T-cell (primary cell): ENCODE measurements around the gene ATP2B1. TPM values are rescaled to one million over a fixed set of nuclear protein-coding genes. Genes with fewer than 3 reads are reported as not detected.
"Not testable (repeated sequence)": the region's sequence is repeated elsewhere in the genome, so short reads cannot be mapped to it uniquely, and the experiment has no call there.

Experiments used
- ATAC-seq, 4 experiments: fragments of 200-7000 bp in 3 of 4; fragments of 150-1000 bp in 1 of 4; cut with Tn5 transposase; replicated peaks in 1 of 4; 1 replicate in 3 of 4; 2 replicates in 1 of 4; pipeline ENCODE4 v1.10.0; 2021; ENCODE audit warnings: moderate library complexity in 3 of 4, mild to moderate bottlenecking in 2 of 4, moderate number of reproducible peaks in 1 of 4
- CTCF ChIA-PET, 2 donors: fragments of 300-600 bp; sonication (Branson Sonifier 250); formaldehyde crosslinking; loops; one replicate each; lab custom pipeline; 2022; ENCODE audit warnings: antibody characterized with exemption in 2 of 2; lab: Charles Lee
- POLR2A ChIA-PET, 2 donors: fragments of 300-600 bp; sonication (Branson Sonifier 250); formaldehyde crosslinking; loops; one replicate each; lab custom pipeline; 2022; ENCODE audit warnings: antibody characterized with exemption in 2 of 2; lab: Charles Lee
- DNase-seq, 35 experiments: peaks; one replicate each; pipeline versions ENCODE4 v3.0.0 to v3.0.0-alpha.2; 2013 to 2023
- H3K27ac ChIP-seq: one replicate; pipeline ENCODE4 v1.5.1; 2013; ENCODE audit warnings: low read length
- H3K27me3 ChIP-seq, 2 experiments: replicated peaks in 1 of 2; 1 replicate in 1 of 2; 2 replicates in 1 of 2; pipeline versions ENCODE4 v1.6.1 to v1.7.0; 2013; ENCODE audit warnings: low read length in 1 of 2, mixed read lengths in 1 of 2; ENCODE audit not compliant: control insufficient read depth in 2 of 2, insufficient read depth in 2 of 2; ENCODE audit errors: extremely low read depth in 1 of 2
- H3K36me3 ChIP-seq, 2 donors: 1 replicate in 1 of 2; 2 replicates in 1 of 2; pipeline versions ENCODE4 v1.6.1 to v1.7.0; 2013; ENCODE audit warnings: low read length in 1 of 2; ENCODE audit not compliant: control insufficient read depth in 2 of 2, insufficient read depth in 1 of 2; ENCODE audit errors: extremely low read depth in 1 of 2
- H3K4me1 ChIP-seq, 2 experiments: 1 replicate in 1 of 2; 2 replicates in 1 of 2; pipeline versions ENCODE4 v1.6.1 to v1.7.0; 2013; ENCODE audit warnings: low read length in 2 of 2, mixed read lengths in 1 of 2; ENCODE audit not compliant: insufficient read depth in 2 of 2, control insufficient read depth in 1 of 2; ENCODE audit errors: extremely low read depth in 1 of 2
- H3K4me3 ChIP-seq, 2 donors: 1 replicate in 1 of 2; 2 replicates in 1 of 2; pipeline versions ENCODE4 v1.5.1 to v1.7.0; 2013; ENCODE audit warnings: mild to moderate bottlenecking in 2 of 2, low read length in 1 of 2, moderate library complexity in 1 of 2; ENCODE audit not compliant: control insufficient read depth in 1 of 2; ENCODE audit errors: extremely low read depth in 1 of 2
- H3K9me3 ChIP-seq: 2 replicates; pipeline ENCODE4 v1.7.0; 2013
- H3K27ac Mint-ChIP-seq, 2 donors: one replicate each; pipeline ENCODE4 v1.8.0; 2020 to 2021; ENCODE audit warnings: mild to moderate bottlenecking in 2 of 2, mixed read lengths in 2 of 2
- H3K27me3 Mint-ChIP-seq, 2 donors: one replicate each; pipeline ENCODE4 v1.8.0; 2021 to 2022; ENCODE audit warnings: mixed read lengths in 2 of 2
- H3K36me3 Mint-ChIP-seq: one replicate; pipeline ENCODE4 v1.8.0; 2021; ENCODE audit warnings: mixed read lengths
- H3K4me1 Mint-ChIP-seq, 3 donors: one replicate each; pipeline ENCODE4 v1.8.0; 2020 to 2022; ENCODE audit warnings: mixed read lengths in 3 of 3, mild to moderate bottlenecking in 1 of 3
- H3K4me3 Mint-ChIP-seq, 3 donors: one replicate each; pipeline ENCODE4 v1.8.0; 2020 to 2022; ENCODE audit warnings: mild to moderate bottlenecking in 3 of 3, mixed read lengths in 3 of 3, moderate library complexity in 3 of 3
- H3K9me3 Mint-ChIP-seq, 3 donors: one replicate each; pipeline ENCODE4 v1.8.0; 2020 to 2022; ENCODE audit warnings: mixed read lengths in 3 of 3
- WGBS: methylation state at CpG from one replicate; pipeline ENCODE4 v1.1.5; 2013; ENCODE audit warnings: missing lambda C conversion rate; ENCODE audit not compliant: insufficient coverage; 5-methylcytosine and 5-hydroxymethylcytosine counted together
- total RNA-seq, 35 experiments: library from RNA in 6 of 35; stranded (reverse) in 6 of 35; fragments of 120-200 nt in 1 of 35; gene quantifications; one replicate each; pipeline versions ENCODE4 v1.2.1 to v1.2.4 and lab custom pipeline; 2013 to 2026

Gene ATP2B1
- total RNA-seq = 100 to 1,000 TPM in 1 of 5 donors, 10 to 100 TPM in 4; 38.3 to 104 (median 44.4) TPM
- total RNA-seq (2013) = 86.8 TPM
- 77.1 to 374 (median 160) reads per million in 29 experiments for total RNA-seq (lab: John Stamatoyannopoulos, UW)

DNA sequence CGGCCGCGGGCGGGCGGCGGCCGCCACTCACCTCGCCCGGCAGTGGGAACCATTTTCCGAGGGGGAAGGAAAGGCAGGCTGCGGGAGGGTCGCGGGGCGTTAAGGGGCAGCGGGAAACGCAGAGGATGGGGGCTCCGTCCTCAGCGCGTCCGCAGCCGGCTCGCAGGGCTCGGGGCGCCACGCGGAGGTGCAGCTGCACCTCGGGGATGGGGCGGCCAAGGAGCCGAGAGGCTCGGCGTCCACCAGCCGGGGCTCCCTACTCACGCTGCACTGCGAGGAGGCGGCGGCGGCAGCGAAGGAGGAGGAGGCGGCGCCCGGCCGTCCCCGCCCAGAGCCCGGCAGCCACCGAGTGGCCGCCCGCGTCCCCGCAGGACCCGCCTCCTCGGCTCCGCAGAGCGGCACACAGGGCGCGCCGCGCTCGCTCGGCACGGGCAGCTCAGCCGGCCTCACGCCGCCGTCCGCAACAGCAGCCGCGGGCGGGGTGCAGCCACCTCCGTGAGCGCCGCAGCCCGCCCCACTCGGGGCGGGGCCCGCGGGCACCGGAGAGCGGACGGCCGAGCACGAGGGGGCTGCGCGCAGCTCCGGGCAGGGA is at the start of gene ATP2B1:
Gene ATP2B1 (minus strand): TSS at position 274 of the 592 bp plus-strand sequence. CDS start 52,952 bp downstream, outside the sequence.
- no peaks in the 10 kb centered on the region for H3K36me3 Mint-ChIP-seq
- peaks cover 0 to 4% (median 0%) of the 10 kb centered on the region in 3 donors for H3K9me3 Mint-ChIP-seq
- peaks cover 43 to 48% (median 43%) of the 10 kb centered on the region in 3 donors for H3K4me1 Mint-ChIP-seq
- WGBS = 0% methylated on average over 68 of the region's 84 CpGs
- H3K4me3 ChIP-seq = peak within 1 kb of the TSS; percentile 95 to 99
- no peaks in the 10 kb centered on the region for H3K36me3 ChIP-seq
- DNase-seq = peak; percentile 69 to 92 (median 80)
- POLR2A ChIA-PET = interaction anchor here (0.6 to 3.5 kb wide), 17 partner anchors 10 to 1681 kb away, joined by 3 to 33 read pairs (median 6); no protein-coding TSS in a partner anchor
- H3K4me3 Mint-ChIP-seq = peak within 1 kb of the TSS; percentile 91 to 95 (median 93)
- ATAC-seq = peak; percentile 67 to 74 (median 71)
- H3K4me1 ChIP-seq = peaks cover 20 to 22% of the 10 kb centered on the region in 2 experiments
- peak within 1 kb of the TSS; percentile 98 for H3K27ac ChIP-seq
- H3K9me3 ChIP-seq = no peaks in the 10 kb centered on the region
- peak within 1 kb of the TSS; percentile 90 to 91 for H3K27ac Mint-ChIP-seq
- H3K27me3 Mint-ChIP-seq = no peaks in the 10 kb centered on the region
- CTCF ChIA-PET = interaction anchor here (0.6 to 1.5 kb wide), 6 partner anchors 12 to 233 kb away, joined by 3 to 5 read pairs (median 4); no protein-coding TSS in a partner anchor
- H3K27me3 ChIP-seq = peaks cover 0 to 4% of the 10 kb centered on the region in 2 experiments

DNA sequence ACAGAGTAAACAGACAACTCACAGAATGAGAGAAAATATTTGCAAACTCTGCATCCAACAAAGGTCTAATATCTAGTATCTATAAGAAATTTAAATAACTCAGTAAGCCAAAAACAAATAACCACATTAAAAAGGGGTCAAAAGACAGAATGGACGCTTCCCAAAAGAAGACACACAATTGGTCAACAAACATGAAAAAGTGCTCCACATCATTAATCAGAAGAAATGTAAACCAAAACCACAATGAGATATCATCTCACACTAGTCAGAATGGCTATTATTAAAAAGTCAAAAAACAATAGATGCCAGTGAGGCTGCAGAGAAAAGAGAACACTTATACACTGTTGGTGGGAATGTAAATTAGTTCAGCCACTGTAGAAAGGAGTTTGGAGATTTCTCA is 49.3 kb upstream of the ATP2B1 start:
- H3K27me3 Mint-ChIP-seq, ATAC-seq, H3K36me3 Mint-ChIP-seq, H3K36me3 ChIP-seq, H3K27ac Mint-ChIP-seq, H3K4me3 ChIP-seq, CTCF ChIA-PET, H3K9me3 ChIP-seq, DNase-seq, POLR2A ChIA-PET, H3K27me3 ChIP-seq, H3K9me3 Mint-ChIP-seq, H3K27ac ChIP-seq, H3K4me3 Mint-ChIP-seq: not testable (repeated sequence)
- H3K4me1 ChIP-seq = peaks cover 6 to 17% of the 10 kb centered on the region in 2 experiments
- WGBS = 71% methylated on average over 1 of the region's 1 CpG
- peaks cover 41 to 51% (median 45%) of the 10 kb centered on the region in 3 donors for H3K4me1 Mint-ChIP-seq

DNA sequence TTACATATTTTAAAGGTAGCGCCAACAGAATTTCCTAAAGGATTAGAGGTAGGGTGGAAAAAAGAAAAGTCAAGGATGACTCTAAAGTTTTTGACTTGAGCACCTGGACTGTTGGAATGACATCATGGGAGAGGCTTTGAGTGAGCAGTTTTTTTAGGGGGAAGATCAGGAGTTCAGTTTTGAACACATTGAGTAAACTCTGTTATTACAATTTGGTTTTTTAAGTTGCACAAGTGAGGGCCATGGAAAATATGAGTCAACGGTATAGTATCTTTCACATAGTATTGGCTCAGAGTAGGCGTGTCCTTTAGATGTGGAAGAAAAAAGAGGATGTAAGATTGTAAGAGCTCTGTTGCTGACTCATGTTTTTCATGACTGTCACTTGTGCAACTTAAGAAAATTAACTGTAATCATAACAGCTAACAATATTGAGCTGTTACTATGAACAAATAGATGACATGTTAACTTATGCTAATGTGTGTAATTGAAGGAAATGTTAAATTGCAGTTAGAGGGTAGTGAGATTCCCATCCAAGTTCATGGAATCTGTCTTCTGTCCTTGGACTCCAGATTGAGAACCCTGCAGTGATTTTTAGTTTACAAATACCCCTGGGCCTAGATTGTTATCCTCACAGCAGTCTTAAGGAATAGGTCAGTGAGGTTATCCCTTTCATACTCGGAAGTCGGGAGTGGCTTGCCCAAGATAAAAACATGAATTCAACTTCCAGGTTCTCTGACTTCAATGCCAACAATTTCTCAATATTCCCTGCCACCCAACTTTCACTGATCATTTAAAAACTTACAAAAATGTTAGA is 48.2 kb upstream of the ATP2B1 start:
- 52% methylated on average over 5 of the region's 5 CpGs for WGBS
- CTCF ChIA-PET = no interaction called here
- POLR2A ChIA-PET = interaction anchor here in 1 of 2 donors (0.6 to 0.9 kb wide), 2 partner anchors 47 to 194 kb away, joined by 3 read pairs; no protein-coding TSS in a partner anchor
- Histone ChIP-seq H3K9me3 (no peaks in the 10 kb centered on the region), H3K4me1 (peaks cover 6 to 17% of the 10 kb centered on the region in 2 experiments), H3K4me3 (no peak overlapping the region), H3K27me3 (no peaks in the 10 kb centered on the region), H3K36me3 (no peaks in the 10 kb centered on the region), H3K27ac (peak overlapping the region; percentile 48)
- peaks cover 37 to 51% (median 39%) of the 10 kb centered on the region in 3 donors for H3K4me1 Mint-ChIP-seq
- H3K9me3 Mint-ChIP-seq = peaks cover 0 to 3% (median 0%) of the 10 kb centered on the region in 3 donors
- no peak overlapping the region for H3K4me3 Mint-ChIP-seq
- no peaks in the 10 kb centered on the region for H3K27me3 Mint-ChIP-seq
- peak; percentile 77 to 86 (median 82) for ATAC-seq
- peak overlapping the region; percentile 60 to 68 for H3K27ac Mint-ChIP-seq
- H3K36me3 Mint-ChIP-seq = no peaks in the 10 kb centered on the region
- DNase-seq = peak in 4 of 35 experiments; percentile 6 to 61 (median 10)

DNA sequence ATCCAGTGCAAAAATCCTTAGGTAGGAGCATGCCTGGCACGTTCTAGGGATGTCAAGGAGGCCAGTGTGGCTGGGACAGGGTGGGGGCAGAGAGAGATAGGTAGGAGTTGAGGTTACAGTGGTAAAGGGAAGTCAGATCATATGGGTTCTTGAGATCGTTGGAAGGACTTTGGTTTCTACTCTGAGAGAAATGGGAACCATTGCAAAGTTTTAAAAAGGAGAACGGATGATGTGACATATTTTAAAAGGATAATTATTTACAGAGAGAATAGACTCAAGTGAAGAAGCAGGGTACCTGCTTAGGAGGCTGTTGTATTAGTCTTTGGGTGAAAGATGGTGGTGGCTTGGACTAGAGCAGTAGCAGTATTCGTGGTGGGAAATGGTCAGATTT is 47.6 kb upstream of the ATP2B1 start:
- Histone ChIP-seq H3K27ac (peak overlapping the region; percentile 38), H3K4me3 (no peak overlapping the region), H3K36me3 (no peaks in the 10 kb centered on the region), H3K4me1 (peaks cover 4 to 13% of the 10 kb centered on the region in 2 experiments), H3K27me3 (no peaks in the 10 kb centered on the region), H3K9me3 (no peaks in the 10 kb centered on the region)
- peak overlapping the region; percentile 60 to 68 for H3K27ac Mint-ChIP-seq
- H3K36me3 Mint-ChIP-seq = no peaks in the 10 kb centered on the region
- peaks cover 34 to 46% (median 37%) of the 10 kb centered on the region in 3 donors for H3K4me1 Mint-ChIP-seq
- peaks cover 0 to 3% (median 0%) of the 10 kb centered on the region in 3 donors for H3K9me3 Mint-ChIP-seq
- CTCF ChIA-PET = no interaction called here
- H3K4me3 Mint-ChIP-seq = no peak overlapping the region
- DNase-seq = no peak
- no peak for ATAC-seq
- 72% methylated on average over 4 of the region's 4 CpGs for WGBS
- no peaks in the 10 kb centered on the region for H3K27me3 Mint-ChIP-seq
- POLR2A ChIA-PET = interaction anchor here in 1 of 2 donors (0.9 kb wide), 1 partner anchor 47 kb away, joined by 3 read pairs; no protein-coding TSS in a partner anchor

DNA sequence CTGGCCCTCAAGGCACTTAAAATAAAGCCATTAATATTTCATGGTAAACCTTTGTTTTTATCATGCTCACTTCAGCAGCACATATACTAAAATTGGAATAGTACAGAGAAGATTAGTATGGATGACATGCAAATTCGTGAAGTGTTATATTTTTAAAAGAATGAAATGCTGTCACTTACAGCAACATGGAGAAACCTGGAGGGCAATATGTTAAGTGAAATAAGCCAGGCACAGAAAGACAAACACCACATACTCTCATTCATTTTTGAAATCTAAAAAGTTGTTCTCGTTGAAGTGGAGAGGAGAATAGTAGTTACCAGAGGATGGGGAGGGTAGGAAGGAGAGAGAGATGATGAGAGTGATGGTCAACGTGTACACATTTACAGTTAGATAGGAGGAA is 45.4 kb upstream of the ATP2B1 start:
- no peaks in the 10 kb centered on the region for H3K9me3 ChIP-seq
- ChIA-PET POLR2A (no interaction called here), CTCF (no interaction called here)
- no CpG with 5 or more reads among the region's 3 CpGs for WGBS
- Mint-ChIP-seq H3K36me3 (no peaks in the 10 kb centered on the region), H3K9me3 (peaks cover 0 to 3% (median 0%) of the 10 kb centered on the region in 3 donors), H3K27me3 (no peaks in the 10 kb centered on the region), H3K27ac (no peak overlapping the region), H3K4me1 (peaks cover 21 to 30% (median 22%) of the 10 kb centered on the region in 3 donors), H3K4me3 (no peak overlapping the region)
- DNase-seq = no peak
- no peak overlapping the region for H3K27ac ChIP-seq
- H3K4me1 ChIP-seq = peaks cover 0 to 2% of the 10 kb centered on the region in 2 experiments
- no peak overlapping the region for H3K4me3 ChIP-seq
- H3K36me3 ChIP-seq = no peaks in the 10 kb centered on the region
- no peak for ATAC-seq
- no peaks in the 10 kb centered on the region for H3K27me3 ChIP-seq

DNA sequence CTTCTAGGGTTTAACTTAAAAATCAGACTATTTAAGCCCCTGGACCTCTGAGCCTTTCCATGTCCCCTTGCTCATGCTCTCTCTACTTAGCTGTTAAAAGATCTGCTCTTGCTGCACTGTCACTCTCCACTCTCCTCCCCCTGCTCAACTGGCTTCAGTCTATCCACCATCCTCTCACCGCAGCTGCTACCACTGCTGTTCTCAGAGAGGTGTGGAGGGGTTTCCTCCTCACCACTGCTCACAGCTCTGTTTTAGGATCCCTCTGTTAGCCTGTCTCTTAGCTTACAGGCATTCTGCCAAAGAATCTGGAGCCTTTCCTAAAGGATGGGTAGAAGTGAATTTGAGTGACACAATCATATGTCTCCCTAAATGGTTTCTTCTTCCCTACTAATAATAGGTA is 43.7 kb upstream of the ATP2B1 start:
- H3K36me3 Mint-ChIP-seq = no peaks in the 10 kb centered on the region
- ATAC-seq (no peak), DNase-seq (no peak)
- no peak overlapping the region for H3K27ac Mint-ChIP-seq
- ChIA-PET POLR2A (interaction anchor here in 1 of 2 donors (0.6 kb wide), 1 partner anchor 23 kb away, joined by 3 read pairs; no protein-coding TSS in a partner anchor), CTCF (interaction anchor here in 1 of 2 donors (0.5 to 0.6 kb wide), 2 partner anchors 53 to 144 kb away, joined by 3 read pairs; no protein-coding TSS in a partner anchor)
- peaks cover 15 to 21% (median 15%) of the 10 kb centered on the region in 3 donors for H3K4me1 Mint-ChIP-seq
- peaks cover 0 to 3% (median 0%) of the 10 kb centered on the region in 3 donors for H3K9me3 Mint-ChIP-seq
- no CpG with 5 or more reads among the region's 1 CpG for WGBS
- H3K4me3 ChIP-seq = no peak overlapping the region
- H3K36me3 ChIP-seq = no peaks in the 10 kb centered on the region
- H3K27me3 ChIP-seq = no peaks in the 10 kb centered on the region
- H3K27me3 Mint-ChIP-seq = no peaks in the 10 kb centered on the region
- H3K4me1 ChIP-seq = peaks cover 0 to 2% of the 10 kb centered on the region in 2 experiments
- H3K9me3 ChIP-seq = no peaks in the 10 kb centered on the region
- no peak overlapping the region for H3K27ac ChIP-seq
- H3K4me3 Mint-ChIP-seq = no peak overlapping the region
